Measurements from ENCODE around the gene TRIM63. TPM values are rescaled to one million over a fixed set of nuclear protein-coding genes. Genes with fewer than 3 reads are reported as not detected.

The TRIM63 gene
- total RNA-seq, 4 donors from 2014 or later, result 0.77 to 5.4 TPM; not detected in 2

- Histone ChIP-seq H3K27me3 (no peaks in the 10 kb centered on the region), H3K27ac (no peak overlapping the region), H3K4me3 (no peak overlapping the region), H3K9me3 (no peaks in the 10 kb centered on the region), H3K36me3 (no peaks in the 10 kb centered on the region), H3K4me1 (no peaks in the 10 kb centered on the region)
- intact Hi-C loops (cut with DNase I; ENCODE audit: low total_unique reads), result no loop called here
- TF ChIP-seq CTCF (IDR thresholded peaks at IDR 0.05) (no peak), POLR2A (IDR thresholded peaks at IDR 0.05) (no peak)
- DNase-seq, result no peak
Observed at GRCh38 chr1:26012864-26013263, 54.6 kb downstream of the TRIM63 start.

- intact Hi-C loops (cut with DNase I; ENCODE audit: low total_unique reads), result no loop called here
- no peaks in the 10 kb centered on the region for H3K27me3 ChIP-seq
- TF ChIP-seq CTCF (IDR thresholded peaks at IDR 0.05), result no peak
- H3K4me3 ChIP-seq, result no peak overlapping the region
- H3K36me3 ChIP-seq, result no peaks in the 10 kb centered on the region
- no peaks in the 10 kb centered on the region for H3K4me1 ChIP-seq
- DNase-seq, result no peak
- no peaks in the 10 kb centered on the region for H3K9me3 ChIP-seq
- no peak overlapping the region for H3K27ac ChIP-seq
Observed at GRCh38 chr1:26010825-26011224, 56.6 kb downstream of the TRIM63 start.

GRCh38 chr1:26009796-26010447, 57.5 kb downstream of the TRIM63 start:
- Histone ChIP-seq H3K36me3 (no peaks in the 10 kb centered on the region), H3K4me1 (no peaks in the 10 kb centered on the region), H3K4me3 (no peak overlapping the region), H3K9me3 (no peaks in the 10 kb centered on the region), H3K27me3 (no peaks in the 10 kb centered on the region), H3K27ac (no peak overlapping the region)
- DNase-seq, result no peak
- TF ChIP-seq POLR2A (IDR thresholded peaks at IDR 0.05) (no peak), CTCF (IDR thresholded peaks at IDR 0.05) (no peak)
- intact Hi-C loops (cut with DNase I; ENCODE audit: low total_unique reads), result no loop called here

GRCh38 chr1:26006710-26007109, 60.7 kb downstream of the TRIM63 start:
- Histone ChIP-seq H3K9me3 (no peaks in the 10 kb centered on the region), H3K4me3 (no peak overlapping the region), H3K36me3 (no peaks in the 10 kb centered on the region), H3K4me1 (no peaks in the 10 kb centered on the region), H3K27ac (no peak overlapping the region), H3K27me3 (no peaks in the 10 kb centered on the region)
- TF ChIP-seq POLR2A (IDR thresholded peaks at IDR 0.05) (no peak), CTCF (IDR thresholded peaks at IDR 0.05) (no peak)
- no peak for DNase-seq
- intact Hi-C loops (cut with DNase I; ENCODE audit: low total_unique reads), result no loop called here

GRCh38 chr1:26005434-26006105, 61.9 kb downstream of the TRIM63 start:
- no peak for DNase-seq
- H3K27me3 ChIP-seq, result no peaks in the 10 kb centered on the region
- no peak overlapping the region for H3K27ac ChIP-seq
- no peak overlapping the region for H3K4me3 ChIP-seq
- intact Hi-C loops (cut with DNase I; ENCODE audit: low total_unique reads), result no loop called here
- TF ChIP-seq CTCF (IDR thresholded peaks at IDR 0.05) (no peak), POLR2A (IDR thresholded peaks at IDR 0.05) (no peak)
- H3K9me3 ChIP-seq, result no peaks in the 10 kb centered on the region
- H3K36me3 ChIP-seq, result no peaks in the 10 kb centered on the region
- H3K4me1 ChIP-seq, result no peaks in the 10 kb centered on the region

Measured in uterus (tissue), 4 donors.